Osteoblast (primary cell): ENCODE results near the gene ACAP1. TPM values are rescaled to one million over a fixed set of nuclear protein-coding genes. Genes with fewer than 3 reads are reported as not detected.
"Not testable (repeated sequence)": the region's sequence is repeated elsewhere in the genome, so short reads cannot be mapped to it uniquely, and the experiment has no call there.

Experiments
- DNase-seq: peaks from one replicate; pipeline ENCODE4 v3.0.0; 2011; ENCODE audit warnings: low spot score, mixed read lengths; ENCODE audit not compliant: insufficient read length; ENCODE audit errors: missing footprints
- H2AFZ ChIP-seq: 2 replicates; pipeline ENCODE4 v1.6.0; 2011; ENCODE audit warnings: mild to moderate bottlenecking, low read length
- H3K27ac ChIP-seq: 2 replicates; pipeline ENCODE4 v1.5.1; 2011; ENCODE audit warnings: mild to moderate bottlenecking, low read depth, low read length, moderate library complexity
- H3K27me3 ChIP-seq: 2 replicates; pipeline ENCODE4 v1.6.0; 2012; ENCODE audit warnings: mild to moderate bottlenecking, control low read depth, inconsistent platforms, low read length, moderate library complexity; ENCODE audit not compliant: insufficient read depth
- H3K36me3 ChIP-seq: 2 replicates; pipeline ENCODE4 v1.5.1; 2011; ENCODE audit warnings: mild to moderate bottlenecking, low read length, control low read depth, moderate library complexity; ENCODE audit not compliant: insufficient read depth
- H3K4me1 ChIP-seq: 2 replicates; pipeline ENCODE4 v1.5.1; 2011; ENCODE audit warnings: mild to moderate bottlenecking, low read length, control low read depth, moderate library complexity; ENCODE audit not compliant: insufficient read depth
- H3K4me2 ChIP-seq: 2 replicates; pipeline ENCODE4 v1.6.0; 2011; ENCODE audit warnings: mild to moderate bottlenecking, low read length; ENCODE audit not compliant: insufficient read depth
- H3K4me3 ChIP-seq: fragments of 200-600 bp; sonication (generic); 3 replicates; pipeline ENCODE4 v1.5.1; 2012; ENCODE audit warnings: mild to moderate bottlenecking, low read length, inconsistent platforms; ENCODE audit not compliant: insufficient read depth
- H3K79me2 ChIP-seq: 2 replicates; pipeline ENCODE4 v1.6.0; 2012; ENCODE audit warnings: mild to moderate bottlenecking, low read length, control low read depth, inconsistent platforms; ENCODE audit not compliant: insufficient read depth
- H3K9me3 ChIP-seq: 2 replicates; pipeline ENCODE4 v1.5.1; 2011; ENCODE audit warnings: low read depth, low read length, control low read depth
- H4K20me1 ChIP-seq: 2 replicates; pipeline ENCODE4 v1.6.0; 2012; ENCODE audit warnings: mild to moderate bottlenecking, low read length, control low read depth; ENCODE audit not compliant: insufficient read depth
- CTCF ChIP-seq: IDR thresholded peaks from 2 replicates; pipeline ENCODE4 v1.5.1; 2011; ENCODE audit warnings: mild to moderate bottlenecking, low read depth, low read length, moderate library complexity; ENCODE audit errors: extremely low read depth
- total RNA-seq: library from RNA; depleted of rRNA; stranded (reverse); fragments of >200 nt; gene quantifications from 2 replicates; pipeline ENCODE4 v1.2.3, GENCODE V29; 2012

The ACAP1 gene
- total RNA-seq, 1 donor: not detected

- H3K27ac ChIP-seq: peak overlapping the region; percentile 83
Observed at GRCh38 chr17:7329374-7329996, 6.8 kb upstream of the ACAP1 start.

GRCh38 chr17:7329997-7330637 lies 6.2 kb upstream of the ACAP1 start:
- peak overlapping the region; percentile 83 for H3K27ac ChIP-seq
- no peaks in the 10 kb centered on the region for H3K9me3 ChIP-seq
- peaks cover 12% of the 10 kb centered on the region for H3K4me1 ChIP-seq
- H3K4me3 ChIP-seq: peak overlapping the region; percentile 96
- DNase-seq: peak; percentile 99
- TF ChIP-seq CTCF: no peak
- H3K36me3 ChIP-seq: peaks cover 13% of the 10 kb centered on the region
- H2AFZ ChIP-seq: peak overlapping the region; percentile 100
- H3K27me3 ChIP-seq: peaks cover 13% of the 10 kb centered on the region
- H4K20me1 ChIP-seq: peaks cover 3% of the 10 kb centered on the region
- H3K79me2 ChIP-seq: peaks cover 19% of the 10 kb centered on the region
- peak overlapping the region; percentile 97 for H3K4me2 ChIP-seq

More at GRCh38 chr17:7329374-7329996, 6.8 kb upstream of the ACAP1 start:
- peak overlapping the region; percentile 97 for H3K4me2 ChIP-seq
- H3K9me3 ChIP-seq: no peaks in the 10 kb centered on the region
- H3K79me2 ChIP-seq: peaks cover 19% of the 10 kb centered on the region
- peaks cover 6% of the 10 kb centered on the region for H3K27me3 ChIP-seq
- peak overlapping the region; percentile 100 for H2AFZ ChIP-seq
- H3K4me3 ChIP-seq: peak overlapping the region; percentile 96
- TF ChIP-seq CTCF: no peak
- DNase-seq: peak; percentile 100
- peaks cover 12% of the 10 kb centered on the region for H3K4me1 ChIP-seq
- H4K20me1 ChIP-seq: peaks cover 3% of the 10 kb centered on the region
- peaks cover 18% of the 10 kb centered on the region for H3K36me3 ChIP-seq

- H3K4me3 ChIP-seq: peak overlapping the region; percentile 96
- H3K9me3 ChIP-seq: no peaks in the 10 kb centered on the region
- DNase-seq: no peak
- peaks cover 12% of the 10 kb centered on the region for H3K4me1 ChIP-seq
- peak overlapping the region; percentile 85 for H2AFZ ChIP-seq
- H3K27ac ChIP-seq: no peak overlapping the region
- H4K20me1 ChIP-seq: peaks cover 3% of the 10 kb centered on the region
- peak overlapping the region; percentile 97 for H3K4me2 ChIP-seq
- H3K36me3 ChIP-seq: peaks cover 9% of the 10 kb centered on the region
- H3K27me3 ChIP-seq: peaks cover 17% of the 10 kb centered on the region
- peaks cover 19% of the 10 kb centered on the region for H3K79me2 ChIP-seq
- TF ChIP-seq CTCF: no peak
Observed at GRCh38 chr17:7330638-7331015, 5.7 kb upstream of the ACAP1 start.

- no peak for DNase-seq
- TF ChIP-seq CTCF: no peak
- H2AFZ ChIP-seq: no peak overlapping the region
Observed at GRCh38 chr17:7332111-7332510, 4.2 kb upstream of the ACAP1 start.

GRCh38 chr17:7332600-7333069 lies 3.7 kb upstream of the ACAP1 start:
- DNase-seq, H3K27ac ChIP-seq, H3K9me3 ChIP-seq, H3K4me2 ChIP-seq, H2AFZ ChIP-seq, H3K4me3 ChIP-seq, H4K20me1 ChIP-seq, H3K36me3 ChIP-seq: not testable (repeated sequence)
- peaks cover 13% of the 10 kb centered on the region for H3K79me2 ChIP-seq
- H3K27me3 ChIP-seq: peaks cover 26% of the 10 kb centered on the region
- H3K4me1 ChIP-seq: peaks cover 12% of the 10 kb centered on the region

More at GRCh38 chr17:7332111-7332510, 4.2 kb upstream of the ACAP1 start:
- H3K36me3 ChIP-seq: no peaks in the 10 kb centered on the region
- peaks cover 23% of the 10 kb centered on the region for H3K27me3 ChIP-seq
- no peak overlapping the region for H3K27ac ChIP-seq
- H3K9me3 ChIP-seq: no peaks in the 10 kb centered on the region
- peaks cover 18% of the 10 kb centered on the region for H3K79me2 ChIP-seq
- H4K20me1 ChIP-seq: peaks cover 3% of the 10 kb centered on the region
- H3K4me3 ChIP-seq: no peak overlapping the region
- peaks cover 12% of the 10 kb centered on the region for H3K4me1 ChIP-seq
- no peak overlapping the region for H3K4me2 ChIP-seq
